Activated CD4-positive, alpha-beta T cell treated with anti-CD3 and anti-CD28 coated beads for 36 hours (primary cell): Measurements from ENCODE around the gene DNM3. TPM values are rescaled to one million over a fixed set of nuclear protein-coding genes. Genes with fewer than 3 reads are reported as not detected.
"Not testable (repeated sequence)": the region's sequence is repeated elsewhere in the genome, so short reads cannot be mapped to it uniquely, and the experiment has no call there.

Experiments
- ATAC-seq: fragments of 200-7000 bp; cut with Tn5 transposase; one replicate; pipeline ENCODE4 v1.10.0; 2021; ENCODE audit warnings: mild to moderate bottlenecking, moderate library complexity
- CTCF ChIA-PET: fragments of 350-600 bp; sonication (Branson Sonifier 250); formaldehyde crosslinking; loops from one replicate; lab custom pipeline; 2021; ENCODE audit warnings: antibody characterized with exemption; lab: Charles Lee
- POLR2A ChIA-PET: fragments of 350-600 bp; sonication (Branson Sonifier 250); formaldehyde crosslinking; loops from one replicate; lab custom pipeline; 2021; ENCODE audit warnings: antibody characterized with exemption, inconsistent platforms; lab: Charles Lee
- DNase-seq: peaks from one replicate; pipeline ENCODE4 v3.0.0-alpha.2; 2020
- H3K27ac Mint-ChIP-seq: one replicate; pipeline ENCODE4 v1.8.0; 2021; ENCODE audit warnings: mixed read lengths
- H3K27me3 Mint-ChIP-seq: one replicate; pipeline ENCODE4 v1.8.0; 2021; ENCODE audit warnings: mixed read lengths
- H3K36me3 Mint-ChIP-seq: one replicate; pipeline ENCODE4 v1.8.0; 2021; ENCODE audit warnings: low read depth, mixed read lengths
- H3K4me1 Mint-ChIP-seq: one replicate; pipeline ENCODE4 v1.8.0; 2021; ENCODE audit warnings: mixed read lengths
- H3K4me3 Mint-ChIP-seq: one replicate; pipeline ENCODE4 v1.8.0; 2021; ENCODE audit warnings: mild to moderate bottlenecking, moderate library complexity, mixed read lengths
- H3K9me3 Mint-ChIP-seq: one replicate; pipeline ENCODE4 v1.8.0; 2021; ENCODE audit warnings: low read depth, mixed read lengths
- intact Hi-C, 2 experiments: fragments of 100-400 bp; cut with DNase I in 1 of 2; cut with micrococcal nuclease in 1 of 2; formaldehyde crosslinking; loops; one replicate each; pipeline versions ENCODE4 v1.14.2 to v1.15.1; 2022 to 2024; cut with DNase I, micrococcal nuclease
- total RNA-seq, 2 experiments: library from RNA; stranded (reverse); gene quantifications; one replicate each; pipeline ENCODE4 v1.2.3, GENCODE V29; 2021

The DNM3 gene
- 1 to 10 TPM; 1.1 to 1.4 TPM for total RNA-seq

- Mint-ChIP-seq H3K9me3 (no peaks in the 10 kb centered on the region), H3K4me1 (peaks cover 14% of the 10 kb centered on the region), H3K27ac (peak within 1 kb of the TSS; percentile 77), H3K36me3 (no peaks in the 10 kb centered on the region), H3K27me3 (peaks cover 17% of the 10 kb centered on the region), H3K4me3 (peak within 1 kb of the TSS; percentile 84)
- POLR2A ChIA-PET, result interaction anchor here (1.2 kb wide), 1 partner anchor 99 kb away, joined by 3 read pairs; the partner anchor contains the start of gene VAMP4
- DNase-seq (peak; percentile 85), ATAC-seq (peak; percentile 97)
- CTCF ChIA-PET, result interaction anchor here (0.6 to 1.6 kb wide), 9 partner anchors 16 to 560 kb away, joined by 3 to 4 read pairs (median 3); no protein-coding TSS in a partner anchor
- intact Hi-C loops, result loop anchor here (1.0 to 5.0 kb wide), 8 partner anchors 24 to 1949 kb away; partner anchors contain the start of genes METTL13 (in 2 of the 2), VAMP4 (in 2 of the 2) and SCYL3 (in 1 of the 2)
Measured at GRCh38 chr1:171841050-171841910, at the start of gene DNM3. Gene DNM3 (plus strand): TSS chr1:171841498. CDS start chr1:171841657, 159 bp downstream.

GRCh38 chr1:171792656-171793369 is 48.5 kb upstream of the DNM3 start:
- ChIA-PET POLR2A (no interaction called here), CTCF (interaction anchor here (1.0 to 2.3 kb wide), 2 partner anchors 9 to 143 kb away, joined by 3 to 5 read pairs; no protein-coding TSS in a partner anchor)
- intact Hi-C loops, result loop anchor here in 1 of 2 experiments (5.0 kb wide), 1 partner anchor 196 kb away; no protein-coding TSS in a partner anchor
- H3K27ac Mint-ChIP-seq, result peak overlapping the region; percentile 29
- DNase-seq (no peak), ATAC-seq (no peak)
- no peaks in the 10 kb centered on the region for H3K9me3 Mint-ChIP-seq
- H3K36me3 Mint-ChIP-seq, result peaks cover 82% of the 10 kb centered on the region
- no peaks in the 10 kb centered on the region for H3K27me3 Mint-ChIP-seq
- H3K4me3 Mint-ChIP-seq, result no peak overlapping the region
- H3K4me1 Mint-ChIP-seq, result peaks cover 33% of the 10 kb centered on the region

DNA sequence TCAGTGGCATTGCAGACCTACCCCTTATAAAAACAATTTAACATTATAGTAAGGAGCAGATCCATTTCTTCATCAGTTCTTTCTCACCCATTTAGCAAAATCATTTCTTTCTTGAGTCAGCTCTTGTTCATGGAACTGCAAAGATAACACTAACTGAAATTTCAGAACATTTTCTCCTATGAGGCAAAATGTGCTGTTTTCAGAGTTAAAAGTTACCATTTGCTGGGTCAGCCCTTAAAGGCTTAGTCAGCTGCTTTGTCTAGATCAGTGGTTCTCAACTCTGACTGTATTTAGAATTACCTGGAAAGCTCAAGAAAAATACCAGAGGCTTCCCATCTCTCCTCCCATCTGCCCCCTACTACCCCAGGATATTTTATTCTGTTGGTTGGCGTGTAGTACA is 47.7 kb upstream of the DNM3 start:
- Mint-ChIP-seq H3K36me3 (peaks cover 79% of the 10 kb centered on the region), H3K27me3 (no peaks in the 10 kb centered on the region), H3K4me1 (peaks cover 29% of the 10 kb centered on the region), H3K4me3 (no peak overlapping the region), H3K9me3 (no peaks in the 10 kb centered on the region), H3K27ac (peak overlapping the region; percentile 95)
- ATAC-seq, result peak; percentile 34
- CTCF ChIA-PET, result interaction anchor here (1.0 to 2.3 kb wide), 3 partner anchors 9 to 144 kb away, joined by 3 to 5 read pairs (median 5); no protein-coding TSS in a partner anchor
- POLR2A ChIA-PET, result no interaction called here
- intact Hi-C loops, result loop anchor here (1.0 to 5.0 kb wide), 4 partner anchors 12 to 196 kb away; partner anchors contain the start of genes METTL13 (in 2 of the 2) and DNM3 (in 1 of the 2)
- DNase-seq, result no peak

DNA sequence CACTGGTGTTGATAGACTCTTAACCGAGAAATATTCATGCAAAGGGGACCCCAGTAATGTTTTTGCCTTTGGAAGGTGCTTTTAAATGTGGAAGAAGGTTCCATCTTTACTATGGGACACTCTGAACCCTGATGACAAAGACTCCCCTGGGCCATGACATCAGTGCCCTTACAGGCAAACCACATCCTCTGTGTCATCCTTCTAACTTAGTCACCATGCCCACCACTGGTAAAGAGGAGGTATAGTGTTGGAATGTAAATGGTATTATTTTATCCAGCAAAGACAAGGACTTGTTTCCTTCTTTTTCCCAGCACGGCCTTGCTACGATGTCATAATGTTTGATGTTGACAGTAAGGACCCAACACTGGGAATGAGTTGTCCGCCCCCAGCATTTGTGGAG is 47.2 kb upstream of the DNM3 start:
- no peaks in the 10 kb centered on the region for H3K27me3 Mint-ChIP-seq
- peaks cover 75% of the 10 kb centered on the region for H3K36me3 Mint-ChIP-seq
- H3K27ac Mint-ChIP-seq, result peak overlapping the region; percentile 95
- POLR2A ChIA-PET, result interaction anchor here (0.7 kb wide), 1 partner anchor 59 kb away, joined by 3 read pairs; no protein-coding TSS in a partner anchor
- ATAC-seq, result peak; percentile 100
- peaks cover 27% of the 10 kb centered on the region for H3K4me1 Mint-ChIP-seq
- peak; percentile 77 for DNase-seq
- CTCF ChIA-PET, result interaction anchor here (0.8 to 2.3 kb wide), 5 partner anchors 8 to 144 kb away, joined by 3 to 5 read pairs (median 3); no protein-coding TSS in a partner anchor
- no peaks in the 10 kb centered on the region for H3K9me3 Mint-ChIP-seq
- intact Hi-C loops, result loop anchor here (1.0 to 5.0 kb wide), 4 partner anchors 13 to 197 kb away; partner anchors contain the start of genes METTL13 (in 2 of the 2) and DNM3 (in 1 of the 2)
- no peak overlapping the region for H3K4me3 Mint-ChIP-seq

DNA sequence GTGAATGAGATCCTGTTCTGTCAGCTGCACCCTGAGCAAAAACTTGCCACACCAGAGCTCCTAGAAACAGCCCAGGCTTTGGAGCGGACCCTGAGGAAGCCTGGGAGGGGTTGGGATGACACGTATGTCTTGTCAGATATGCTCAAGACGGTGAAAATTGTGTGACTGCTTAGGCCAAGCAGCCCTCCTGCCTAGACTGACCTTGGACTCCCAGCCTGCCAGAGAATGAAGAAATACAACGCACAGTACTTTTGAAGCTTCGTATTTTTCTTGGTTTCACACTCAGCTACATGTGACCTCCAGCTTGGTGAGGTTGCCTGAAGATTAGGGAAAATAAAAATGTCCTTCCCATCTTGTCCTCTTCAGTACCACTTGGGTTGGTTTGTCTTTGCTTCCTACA is 44.7 kb upstream of the DNM3 start:
- POLR2A ChIA-PET, result no interaction called here
- CTCF ChIA-PET, result interaction anchor here (11.9 kb wide), 1 partner anchor 189 kb away, joined by 184 read pairs; no protein-coding TSS in a partner anchor
- Mint-ChIP-seq H3K36me3 (peaks cover 56% of the 10 kb centered on the region), H3K27ac (peak overlapping the region; percentile 48), H3K27me3 (no peaks in the 10 kb centered on the region), H3K4me1 (peaks cover 25% of the 10 kb centered on the region), H3K9me3 (no peaks in the 10 kb centered on the region), H3K4me3 (no peak overlapping the region)
- intact Hi-C loops, result no loop called here
- ATAC-seq (no peak), DNase-seq (no peak)

GRCh38 chr1:171798311-171798710 is 43.0 kb upstream of the DNM3 start:
- no peaks in the 10 kb centered on the region for H3K9me3 Mint-ChIP-seq
- ATAC-seq (no peak), DNase-seq (no peak)
- intact Hi-C loops, result no loop called here
- H3K4me1 Mint-ChIP-seq, result peaks cover 17% of the 10 kb centered on the region
- H3K4me3 Mint-ChIP-seq, result no peak overlapping the region
- H3K36me3 Mint-ChIP-seq, result peaks cover 42% of the 10 kb centered on the region
- H3K27ac Mint-ChIP-seq, result peak overlapping the region; percentile 21
- POLR2A ChIA-PET, result no interaction called here
- no peaks in the 10 kb centered on the region for H3K27me3 Mint-ChIP-seq
- CTCF ChIA-PET, result interaction anchor here (0.9 to 11.9 kb wide), 3 partner anchors 10 to 188 kb away, joined by 3 to 184 read pairs (median 4); no protein-coding TSS in a partner anchor

- CTCF ChIA-PET, result interaction anchor here (0.7 to 11.9 kb wide), 6 partner anchors 9 to 187 kb away, joined by 3 to 184 read pairs (median 4); no protein-coding TSS in a partner anchor
- no peaks in the 10 kb centered on the region for H3K27me3 Mint-ChIP-seq
- H3K9me3 Mint-ChIP-seq, result no peaks in the 10 kb centered on the region
Measured at GRCh38 chr1:171798765-171799164, 42.5 kb upstream of the DNM3 start.

DNA sequence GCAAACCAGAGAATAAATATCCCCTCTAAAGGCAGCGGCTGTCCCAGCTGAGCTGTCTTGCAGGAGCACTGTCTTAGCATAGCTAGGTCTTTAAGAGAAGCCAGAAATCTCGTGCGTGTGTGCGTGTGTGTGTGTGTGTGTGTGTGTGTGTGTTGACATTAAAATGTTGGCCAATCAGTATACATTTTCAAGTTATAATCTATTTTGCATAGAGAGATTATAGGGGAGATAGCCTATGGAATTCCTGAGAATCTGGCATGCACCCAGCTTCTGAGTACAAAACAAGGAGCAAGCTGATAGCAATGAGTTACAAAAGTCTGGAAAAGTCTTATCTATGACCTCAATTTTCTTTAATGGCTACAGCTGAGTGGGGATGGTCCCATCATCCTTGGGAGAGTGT is 42.1 kb upstream of the DNM3 start:
- Mint-ChIP-seq H3K36me3 (peaks cover 34% of the 10 kb centered on the region), H3K27ac (no peak overlapping the region), H3K4me3 (no peak overlapping the region), H3K9me3 (no peaks in the 10 kb centered on the region), H3K27me3 (no peaks in the 10 kb centered on the region), H3K4me1 (peaks cover 10% of the 10 kb centered on the region)
- DNase-seq (no peak), ATAC-seq (no peak)
- ChIA-PET POLR2A (no interaction called here), CTCF (interaction anchor here (0.6 to 11.9 kb wide), 9 partner anchors 11 to 328 kb away, joined by 3 to 184 read pairs (median 4); no protein-coding TSS in a partner anchor)
- intact Hi-C loops, result no loop called here

More at GRCh38 chr1:171798765-171799164, 42.5 kb upstream of the DNM3 start:
- no peak overlapping the region for H3K4me3 Mint-ChIP-seq
- DNase-seq (no peak), ATAC-seq (no peak)
- peaks cover 38% of the 10 kb centered on the region for H3K36me3 Mint-ChIP-seq
- no peak overlapping the region for H3K27ac Mint-ChIP-seq
- POLR2A ChIA-PET, result no interaction called here
- intact Hi-C loops, result no loop called here
- peaks cover 14% of the 10 kb centered on the region for H3K4me1 Mint-ChIP-seq

- ATAC-seq, H3K4me1 Mint-ChIP-seq, DNase-seq, H3K9me3 Mint-ChIP-seq, H3K4me3 Mint-ChIP-seq, H3K27ac Mint-ChIP-seq, H3K27me3 Mint-ChIP-seq, POLR2A ChIA-PET: not testable (repeated sequence)
- CTCF ChIA-PET, result interaction anchor here (0.6 to 11.9 kb wide), 14 partner anchors 11 to 327 kb away, joined by 3 to 184 read pairs (median 4); no protein-coding TSS in a partner anchor
- intact Hi-C loops, result loop anchor here (2.0 to 10.0 kb wide), 2 partner anchors 51 to 625 kb away; partner anchors contain the start of gene C1orf105 (in 1 of the 2)
- H3K36me3 Mint-ChIP-seq, result peaks cover 28% of the 10 kb centered on the region
Measured at GRCh38 chr1:171799698-171800097, 41.6 kb upstream of the DNM3 start.

- H3K27me3 Mint-ChIP-seq, result no peaks in the 10 kb centered on the region
- DNase-seq (no peak), ATAC-seq (no peak)
- H3K4me3 Mint-ChIP-seq, result no peak overlapping the region
- CTCF ChIA-PET, result interaction anchor here (0.6 to 11.9 kb wide), 28 partner anchors 9 to 316 kb away, joined by 3 to 184 read pairs (median 4); partner anchors contain the start of gene DNM3
- no peaks in the 10 kb centered on the region for H3K4me1 Mint-ChIP-seq
- intact Hi-C loops, result loop anchor here (2.0 to 10.0 kb wide), 2 partner anchors 50 to 624 kb away; partner anchors contain the start of gene C1orf105 (in 1 of the 2)
- POLR2A ChIA-PET, result interaction anchor here (0.7 kb wide), 1 partner anchor 186 kb away, joined by 3 read pairs; no protein-coding TSS in a partner anchor
- no peaks in the 10 kb centered on the region for H3K9me3 Mint-ChIP-seq
- H3K36me3 Mint-ChIP-seq, result peaks cover 23% of the 10 kb centered on the region
- no peak overlapping the region for H3K27ac Mint-ChIP-seq
Measured at GRCh38 chr1:171800342-171800741, 41.0 kb upstream of the DNM3 start.
